Adrenal gland (tissue), 5 donors: ENCODE measurements around the gene KMT2D.

Experiments used
- POLR2A ChIP-seq, 2 donors: fragments of 450-650 bp; IDR thresholded peaks; one replicate each; pipeline ENCODE4 v1.6.1; 2017; ENCODE audit warnings: antibody characterized with exemption in 2 of 2, mild to moderate bottlenecking in 2 of 2, moderate library complexity in 1 of 2
- TF ChIP-seq, protein P1 (sequence below), 6 experiments: fragments of 450-650 bp in 4 of 6; fragments of 200-600 bp in 2 of 6; sonication (generic) in 1 of 6; IDR thresholded peaks; 1 replicate in 5 of 6; 2 replicates in 1 of 6; pipeline versions ENCODE4 v1.5.1 to v1.8.0; 2016 to 2021; ENCODE audit warnings: antibody characterized with exemption in 6 of 6, mild to moderate bottlenecking in 2 of 6, moderate library complexity in 1 of 6
- donor health status: DM: no; HTN: no; CAD: no.

DNA sequence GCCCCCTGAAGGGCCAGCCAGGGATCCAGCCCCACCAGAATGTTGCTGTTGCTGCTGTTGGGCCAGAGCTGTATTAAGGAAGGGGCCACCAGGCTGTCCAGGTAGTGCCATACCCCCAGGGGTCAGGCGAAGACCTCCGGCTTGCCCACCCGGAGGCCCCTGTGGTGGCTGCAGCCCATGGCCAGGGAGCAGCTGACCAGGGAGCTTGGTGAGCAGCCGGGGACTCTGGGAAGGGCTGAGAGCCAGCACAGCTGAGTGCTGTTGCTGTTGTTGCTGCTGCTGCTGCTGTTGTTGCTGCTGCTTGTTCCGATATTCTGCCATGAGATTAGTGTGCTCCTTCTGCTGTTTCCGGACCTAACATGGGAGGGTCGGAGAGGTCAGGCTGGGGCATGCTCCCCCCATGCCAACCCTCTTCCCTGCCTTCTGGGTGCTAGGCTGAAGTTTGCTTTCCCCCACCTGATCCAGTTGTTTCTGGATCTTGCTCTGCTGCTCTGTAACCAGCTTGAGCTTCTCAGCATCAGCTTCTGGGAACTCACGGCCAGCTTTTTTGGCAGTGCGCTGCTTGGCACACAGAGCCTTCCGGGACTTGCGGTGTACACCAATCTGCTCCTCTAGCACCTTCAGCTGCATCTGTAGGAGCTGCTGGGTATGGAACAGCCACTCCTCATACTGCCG, 26.8 kb downstream of the KMT2D start:
- TF ChIP-seq, protein P1, sequence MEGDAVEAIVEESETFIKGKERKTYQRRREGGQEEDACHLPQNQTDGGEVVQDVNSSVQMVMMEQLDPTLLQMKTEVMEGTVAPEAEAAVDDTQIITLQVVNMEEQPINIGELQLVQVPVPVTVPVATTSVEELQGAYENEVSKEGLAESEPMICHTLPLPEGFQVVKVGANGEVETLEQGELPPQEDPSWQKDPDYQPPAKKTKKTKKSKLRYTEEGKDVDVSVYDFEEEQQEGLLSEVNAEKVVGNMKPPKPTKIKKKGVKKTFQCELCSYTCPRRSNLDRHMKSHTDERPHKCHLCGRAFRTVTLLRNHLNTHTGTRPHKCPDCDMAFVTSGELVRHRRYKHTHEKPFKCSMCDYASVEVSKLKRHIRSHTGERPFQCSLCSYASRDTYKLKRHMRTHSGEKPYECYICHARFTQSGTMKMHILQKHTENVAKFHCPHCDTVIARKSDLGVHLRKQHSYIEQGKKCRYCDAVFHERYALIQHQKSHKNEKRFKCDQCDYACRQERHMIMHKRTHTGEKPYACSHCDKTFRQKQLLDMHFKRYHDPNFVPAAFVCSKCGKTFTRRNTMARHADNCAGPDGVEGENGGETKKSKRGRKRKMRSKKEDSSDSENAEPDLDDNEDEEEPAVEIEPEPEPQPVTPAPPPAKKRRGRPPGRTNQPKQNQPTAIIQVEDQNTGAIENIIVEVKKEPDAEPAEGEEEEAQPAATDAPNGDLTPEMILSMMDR (IDR thresholded peaks at IDR 0.05): no peak
- no peak for TF ChIP-seq POLR2A (IDR thresholded peaks at IDR 0.05)
